HepG2 (cell line): ENCODE measurements around the gene SFXN1. TPM values are rescaled to one million over a fixed set of nuclear protein-coding genes. Genes with fewer than 3 reads are reported as not detected.
A peak's percentile ranks its signal among the peaks of the same experiment; 100 is the strongest.

ENCODE experiments used
- CBX1 ChIP-seq: IDR thresholded peaks from one replicate; pipeline ENCODE4 v1.6.1; 2016; ENCODE audit warnings: antibody characterized with exemption, low read depth
- FOSL2 ChIP-seq: sonication (generic); formaldehyde crosslinking; IDR thresholded peaks from 2 replicates; pipeline ENCODE4 v1.4.0; 2020; ENCODE audit warnings: missing genetic modification reagents
- FOXK1 ChIP-seq: sonication (generic); formaldehyde crosslinking; IDR thresholded peaks from 2 replicates; pipeline ENCODE4 v1.4.0; 2020; ENCODE audit warnings: low read depth, missing genetic modification reagents, borderline replicate concordance
- HNF4A ChIP-seq: sonication (generic); formaldehyde crosslinking; IDR thresholded peaks from 2 replicates; pipeline ENCODE4 v1.4.0; 2020; ENCODE audit warnings: missing genetic modification reagents
- PHF8 ChIP-seq: sonication (generic); formaldehyde crosslinking; IDR thresholded peaks from 2 replicates; pipeline ENCODE4 v1.5.0; 2020; ENCODE audit warnings: missing genetic modification reagents
- SNAI1 ChIP-seq: sonication (generic); formaldehyde crosslinking; IDR thresholded peaks from 2 replicates; pipeline ENCODE4 v1.5.0; 2020; ENCODE audit warnings: mild to moderate bottlenecking, missing genetic modification reagents, borderline replicate concordance
- ZC3H13 ChIP-seq: sonication (generic); formaldehyde crosslinking; IDR thresholded peaks from 2 replicates; pipeline ENCODE4 v1.8.1; 2023; ENCODE audit warnings: mild to moderate bottlenecking, missing genetic modification reagents, moderate library complexity
- polyA plus RNA-seq, 8 experiments: library from polyadenylated mRNA; depleted of rRNA in 3 of 8; stranded (reverse) in 7 of 8; unstranded in 1 of 8; fragments of >200 nt; fragmentation: Illumina TruSeq in 4 of 8; extraction: Trizol in 4 of 8; gene quantifications; 2 replicates each; pipeline versions ENCODE4 v1.2.1 to v1.2.3, GENCODE V29; 2011 to 2016; ENCODE audit warnings: low read depth in 4 of 8, missing spikeins in 1 of 8, mixed read lengths in 1 of 8; ENCODE audit not compliant: insufficient read depth in 1 of 8
- total RNA-seq, 5 experiments: library from RNA; depleted of rRNA; stranded (reverse); fragments of >200 nt; fragmentation: Illumina TruSeq; extraction: Trizol; gene quantifications; 2 replicates each; pipeline ENCODE4 v1.2.3, GENCODE V29; 2016; ENCODE audit warnings: low read depth in 1 of 5
- TF ChIP-seq, protein P1 (sequence below): sonication (generic); formaldehyde crosslinking; IDR thresholded peaks from 2 replicates; pipeline ENCODE4 v1.4.0; 2020; ENCODE audit warnings: missing genetic modification reagents
- TF ChIP-seq, protein P2 (sequence below): sonication (generic); formaldehyde crosslinking; IDR thresholded peaks from 2 replicates; pipeline ENCODE4 v1.4.0; 2020; ENCODE audit warnings: missing genetic modification reagents, mild to moderate bottlenecking, borderline replicate concordance
- TF ChIP-seq, protein P3 (sequence below): sonication (generic); formaldehyde crosslinking; IDR thresholded peaks from 2 replicates; pipeline ENCODE4 v1.5.0; 2020; ENCODE audit warnings: mild to moderate bottlenecking, missing genetic modification reagents, borderline replicate concordance
- TF ChIP-seq, protein P4 (sequence below): sonication (generic); formaldehyde crosslinking; IDR thresholded peaks from 2 replicates; pipeline ENCODE4 v1.4.0; 2020; ENCODE audit warnings: low read depth, mild to moderate bottlenecking, missing genetic modification reagents
- TF ChIP-seq, protein P5 (sequence below): sonication (generic); formaldehyde crosslinking; IDR thresholded peaks from 2 replicates; pipeline ENCODE4 v1.4.0; 2020; ENCODE audit warnings: missing genetic modification reagents, borderline replicate concordance

The SFXN1 gene
- total and polyA plus RNA-seq, 2 of the 13 experiments (the other 11 are each of a cell fraction or from before 2014, with no cell fraction given): 122 to 135 TPM

DNA sequence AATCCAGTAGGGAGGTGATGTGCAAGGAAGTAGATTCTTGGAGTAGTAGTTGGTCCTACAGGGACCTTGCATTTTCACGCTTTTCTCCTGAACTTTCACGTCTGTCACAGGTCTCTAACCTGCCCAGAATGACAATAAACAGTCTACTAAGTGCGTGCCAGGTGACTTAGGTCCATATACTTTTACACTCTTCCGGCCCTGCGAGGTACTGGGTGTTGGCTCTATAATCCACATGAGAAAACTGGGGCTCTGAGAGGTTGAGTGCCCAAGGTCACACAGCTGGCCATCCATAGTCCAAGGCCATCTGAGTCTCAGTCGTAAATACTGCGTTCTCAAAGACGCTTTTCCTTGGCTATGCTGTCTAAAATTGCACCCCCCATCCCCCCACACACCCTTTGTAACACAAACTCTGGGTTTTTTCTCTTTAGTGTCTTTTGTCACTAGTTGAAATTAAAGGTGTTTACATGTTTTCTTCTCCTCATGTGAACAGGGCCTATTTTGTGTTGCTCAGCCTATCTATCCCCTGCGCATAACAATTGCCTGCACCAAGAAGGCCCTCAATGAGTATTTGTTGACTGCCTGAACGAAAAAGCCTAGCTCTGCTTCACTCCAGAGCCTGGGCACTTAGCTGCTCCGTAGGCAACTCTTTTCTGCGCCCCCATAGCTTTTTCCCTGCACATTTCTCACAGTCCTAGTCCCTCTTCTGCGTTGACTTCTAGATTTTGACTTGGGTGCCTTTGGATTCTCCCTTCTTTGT is 943 bp downstream of the SFXN1 start (continued):
- TF ChIP-seq, protein P1, sequence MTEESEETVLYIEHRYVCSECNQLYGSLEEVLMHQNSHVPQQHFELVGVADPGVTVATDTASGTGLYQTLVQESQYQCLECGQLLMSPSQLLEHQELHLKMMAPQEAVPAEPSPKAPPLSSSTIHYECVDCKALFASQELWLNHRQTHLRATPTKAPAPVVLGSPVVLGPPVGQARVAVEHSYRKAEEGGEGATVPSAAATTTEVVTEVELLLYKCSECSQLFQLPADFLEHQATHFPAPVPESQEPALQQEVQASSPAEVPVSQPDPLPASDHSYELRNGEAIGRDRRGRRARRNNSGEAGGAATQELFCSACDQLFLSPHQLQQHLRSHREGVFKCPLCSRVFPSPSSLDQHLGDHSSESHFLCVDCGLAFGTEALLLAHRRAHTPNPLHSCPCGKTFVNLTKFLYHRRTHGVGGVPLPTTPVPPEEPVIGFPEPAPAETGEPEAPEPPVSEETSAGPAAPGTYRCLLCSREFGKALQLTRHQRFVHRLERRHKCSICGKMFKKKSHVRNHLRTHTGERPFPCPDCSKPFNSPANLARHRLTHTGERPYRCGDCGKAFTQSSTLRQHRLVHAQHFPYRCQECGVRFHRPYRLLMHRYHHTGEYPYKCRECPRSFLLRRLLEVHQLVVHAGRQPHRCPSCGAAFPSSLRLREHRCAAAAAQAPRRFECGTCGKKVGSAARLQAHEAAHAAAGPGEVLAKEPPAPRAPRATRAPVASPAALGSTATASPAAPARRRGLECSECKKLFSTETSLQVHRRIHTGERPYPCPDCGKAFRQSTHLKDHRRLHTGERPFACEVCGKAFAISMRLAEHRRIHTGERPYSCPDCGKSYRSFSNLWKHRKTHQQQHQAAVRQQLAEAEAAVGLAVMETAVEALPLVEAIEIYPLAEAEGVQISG (CRISPR knock-in tag): peak; percentile 16; the same call in 1 of the 2 replicates
- TF ChIP-seq FOXK1 (CRISPR knock-in tag) (peak; percentile 12; the same call in 1 of the 2 replicates), CBX1 (no peak), ZC3H13 (no peak), FOSL2 (CRISPR knock-in tag) (no peak), SNAI1 (CRISPR knock-in tag) (no peak), PHF8 (CRISPR knock-in tag) (peak; percentile 7; the same call in 1 of the 2 replicates), HNF4A (peak; percentile 80)
- TF ChIP-seq, protein P2, sequence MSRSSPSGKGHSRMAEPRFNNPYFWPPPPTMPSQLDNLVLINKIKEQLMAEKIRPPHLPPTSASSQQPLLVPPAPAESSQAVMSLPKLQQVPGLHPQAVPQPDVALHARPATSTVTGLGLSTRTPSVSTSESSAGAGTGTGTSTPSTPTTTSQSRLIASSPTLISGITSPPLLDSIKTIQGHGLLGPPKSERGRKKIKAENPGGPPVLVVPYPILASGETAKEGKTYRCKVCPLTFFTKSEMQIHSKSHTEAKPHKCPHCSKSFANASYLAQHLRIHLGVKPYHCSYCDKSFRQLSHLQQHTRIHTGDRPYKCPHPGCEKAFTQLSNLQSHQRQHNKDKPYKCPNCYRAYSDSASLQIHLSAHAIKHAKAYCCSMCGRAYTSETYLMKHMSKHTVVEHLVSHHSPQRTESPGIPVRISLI (CRISPR knock-in tag): 0 out of 2 replicates have a peak, but pooled peaks have one; percentile 3
- TF ChIP-seq, protein P3, sequence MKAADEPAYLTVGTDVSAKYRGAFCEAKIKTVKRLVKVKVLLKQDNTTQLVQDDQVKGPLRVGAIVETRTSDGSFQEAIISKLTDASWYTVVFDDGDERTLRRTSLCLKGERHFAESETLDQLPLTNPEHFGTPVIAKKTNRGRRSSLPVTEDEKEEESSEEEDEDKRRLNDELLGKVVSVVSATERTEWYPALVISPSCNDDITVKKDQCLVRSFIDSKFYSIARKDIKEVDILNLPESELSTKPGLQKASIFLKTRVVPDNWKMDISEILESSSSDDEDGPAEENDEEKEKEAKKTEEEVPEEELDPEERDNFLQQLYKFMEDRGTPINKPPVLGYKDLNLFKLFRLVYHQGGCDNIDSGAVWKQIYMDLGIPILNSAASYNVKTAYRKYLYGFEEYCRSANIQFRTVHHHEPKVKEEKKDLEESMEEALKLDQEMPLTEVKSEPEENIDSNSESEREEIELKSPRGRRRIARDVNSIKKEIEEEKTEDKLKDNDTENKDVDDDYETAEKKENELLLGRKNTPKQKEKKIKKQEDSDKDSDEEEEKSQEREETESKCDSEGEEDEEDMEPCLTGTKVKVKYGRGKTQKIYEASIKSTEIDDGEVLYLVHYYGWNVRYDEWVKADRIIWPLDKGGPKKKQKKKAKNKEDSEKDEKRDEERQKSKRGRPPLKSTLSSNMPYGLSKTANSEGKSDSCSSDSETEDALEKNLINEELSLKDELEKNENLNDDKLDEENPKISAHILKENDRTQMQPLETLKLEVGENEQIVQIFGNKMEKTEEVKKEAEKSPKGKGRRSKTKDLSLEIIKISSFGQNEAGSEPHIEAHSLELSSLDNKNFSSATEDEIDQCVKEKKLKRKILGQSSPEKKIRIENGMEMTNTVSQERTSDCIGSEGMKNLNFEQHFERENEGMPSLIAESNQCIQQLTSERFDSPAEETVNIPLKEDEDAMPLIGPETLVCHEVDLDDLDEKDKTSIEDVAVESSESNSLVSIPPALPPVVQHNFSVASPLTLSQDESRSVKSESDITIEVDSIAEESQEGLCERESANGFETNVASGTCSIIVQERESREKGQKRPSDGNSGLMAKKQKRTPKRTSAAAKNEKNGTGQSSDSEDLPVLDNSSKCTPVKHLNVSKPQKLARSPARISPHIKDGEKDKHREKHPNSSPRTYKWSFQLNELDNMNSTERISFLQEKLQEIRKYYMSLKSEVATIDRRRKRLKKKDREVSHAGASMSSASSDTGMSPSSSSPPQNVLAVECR (CRISPR knock-in tag): peak; percentile 13; the same call in 1 of the 2 replicates
- TF ChIP-seq, protein P4, sequence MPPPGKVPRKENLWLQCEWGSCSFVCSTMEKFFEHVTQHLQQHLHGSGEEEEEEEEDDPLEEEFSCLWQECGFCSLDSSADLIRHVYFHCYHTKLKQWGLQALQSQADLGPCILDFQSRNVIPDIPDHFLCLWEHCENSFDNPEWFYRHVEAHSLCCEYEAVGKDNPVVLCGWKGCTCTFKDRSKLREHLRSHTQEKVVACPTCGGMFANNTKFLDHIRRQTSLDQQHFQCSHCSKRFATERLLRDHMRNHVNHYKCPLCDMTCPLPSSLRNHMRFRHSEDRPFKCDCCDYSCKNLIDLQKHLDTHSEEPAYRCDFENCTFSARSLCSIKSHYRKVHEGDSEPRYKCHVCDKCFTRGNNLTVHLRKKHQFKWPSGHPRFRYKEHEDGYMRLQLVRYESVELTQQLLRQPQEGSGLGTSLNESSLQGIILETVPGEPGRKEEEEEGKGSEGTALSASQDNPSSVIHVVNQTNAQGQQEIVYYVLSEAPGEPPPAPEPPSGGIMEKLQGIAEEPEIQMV (CRISPR knock-in tag): no peak
- TF ChIP-seq, protein P5, sequence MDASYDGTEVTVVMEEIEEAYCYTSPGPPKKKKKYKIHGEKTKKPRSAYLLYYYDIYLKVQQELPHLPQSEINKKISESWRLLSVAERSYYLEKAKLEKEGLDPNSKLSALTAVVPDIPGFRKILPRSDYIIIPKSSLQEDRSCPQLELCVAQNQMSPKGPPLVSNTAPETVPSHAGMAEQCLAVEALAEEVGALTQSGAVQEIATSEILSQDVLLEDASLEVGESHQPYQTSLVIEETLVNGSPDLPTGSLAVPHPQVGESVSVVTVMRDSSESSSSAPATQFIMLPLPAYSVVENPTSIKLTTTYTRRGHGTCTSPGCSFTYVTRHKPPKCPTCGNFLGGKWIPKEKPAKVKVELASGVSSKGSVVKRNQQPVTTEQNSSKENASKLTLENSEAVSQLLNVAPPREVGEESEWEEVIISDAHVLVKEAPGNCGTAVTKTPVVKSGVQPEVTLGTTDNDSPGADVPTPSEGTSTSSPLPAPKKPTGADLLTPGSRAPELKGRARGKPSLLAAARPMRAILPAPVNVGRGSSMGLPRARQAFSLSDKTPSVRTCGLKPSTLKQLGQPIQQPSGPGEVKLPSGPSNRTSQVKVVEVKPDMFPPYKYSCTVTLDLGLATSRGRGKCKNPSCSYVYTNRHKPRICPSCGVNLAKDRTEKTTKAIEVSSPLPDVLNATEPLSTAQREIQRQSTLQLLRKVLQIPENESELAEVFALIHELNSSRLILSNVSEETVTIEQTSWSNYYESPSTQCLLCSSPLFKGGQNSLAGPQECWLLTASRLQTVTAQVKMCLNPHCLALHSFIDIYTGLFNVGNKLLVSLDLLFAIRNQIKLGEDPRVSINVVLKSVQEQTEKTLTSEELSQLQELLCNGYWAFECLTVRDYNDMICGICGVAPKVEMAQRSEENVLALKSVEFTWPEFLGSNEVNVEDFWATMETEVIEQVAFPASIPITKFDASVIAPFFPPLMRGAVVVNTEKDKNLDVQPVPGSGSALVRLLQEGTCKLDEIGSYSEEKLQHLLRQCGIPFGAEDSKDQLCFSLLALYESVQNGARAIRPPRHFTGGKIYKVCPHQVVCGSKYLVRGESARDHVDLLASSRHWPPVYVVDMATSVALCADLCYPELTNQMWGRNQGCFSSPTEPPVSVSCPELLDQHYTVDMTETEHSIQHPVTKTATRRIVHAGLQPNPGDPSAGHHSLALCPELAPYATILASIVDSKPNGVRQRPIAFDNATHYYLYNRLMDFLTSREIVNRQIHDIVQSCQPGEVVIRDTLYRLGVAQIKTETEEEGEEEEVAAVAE: 0 out of 2 replicates have a peak, but pooled peaks have one; percentile 16
